GM23338 (cell line): Measurements from ENCODE around the gene MCM7. TPM values are rescaled to one million over a fixed set of nuclear protein-coding genes. Genes with fewer than 3 reads are reported as not detected.

Source experiments
- CREB1 ChIP-seq: fragments of 250-450 bp; sonication (Bioruptor Pico); IDR thresholded peaks from 2 replicates; pipeline ENCODE4 v1.5.0; 2020; ENCODE audit warnings: low read depth, mild to moderate bottlenecking, moderate library complexity
- ETS1 ChIP-seq: IDR thresholded peaks from 2 replicates; pipeline ENCODE4 v1.6.1; 2016; ENCODE audit warnings: antibody characterized with exemption
- EZH2phosphoT487 ChIP-seq: fragments of 200-600 bp; sonication (generic); IDR thresholded peaks from one replicate; pipeline ENCODE4 v1.8.1; 2018; ENCODE audit warnings: antibody characterized with exemption; ENCODE audit not compliant: unreplicated experiment
- POLR2AphosphoS5 ChIP-seq: IDR thresholded peaks from 2 replicates; pipeline ENCODE4 v1.6.1; 2016; ENCODE audit warnings: antibody characterized with exemption, low read depth
- ZNF114 ChIP-seq: fragments of 250-450 bp; sonication (Bioruptor Pico); IDR thresholded peaks from 2 replicates; pipeline ENCODE4 v1.5.0; 2020; ENCODE audit warnings: mild to moderate bottlenecking, moderate library complexity
- polyA plus RNA-seq: library from polyadenylated mRNA; unstranded; fragments of >200 nt; fragmentation: Nextera tagmentation; extraction: Ambion mirVana; gene quantifications from 2 replicates; pipeline ENCODE4 v1.2.1, GENCODE V29; 2016
- total RNA-seq: library from RNA; depleted of rRNA; stranded (reverse); fragments of >200 nt; shearing (Covaris generic); gene quantifications from 2 replicates; pipeline ENCODE4 v1.2.3, GENCODE V29; 2014
- TF ChIP-seq, protein P1 (sequence below): fragments of 250-450 bp; sonication (Bioruptor Pico); IDR thresholded peaks from 2 replicates; pipeline ENCODE4 v1.5.0; 2020; ENCODE audit warnings: mild to moderate bottlenecking, moderate library complexity

MCM7 gene
- total and polyA plus RNA-seq, 2 experiments from 2014 or later, result 140 to 285 TPM

- TF ChIP-seq, protein P1, sequence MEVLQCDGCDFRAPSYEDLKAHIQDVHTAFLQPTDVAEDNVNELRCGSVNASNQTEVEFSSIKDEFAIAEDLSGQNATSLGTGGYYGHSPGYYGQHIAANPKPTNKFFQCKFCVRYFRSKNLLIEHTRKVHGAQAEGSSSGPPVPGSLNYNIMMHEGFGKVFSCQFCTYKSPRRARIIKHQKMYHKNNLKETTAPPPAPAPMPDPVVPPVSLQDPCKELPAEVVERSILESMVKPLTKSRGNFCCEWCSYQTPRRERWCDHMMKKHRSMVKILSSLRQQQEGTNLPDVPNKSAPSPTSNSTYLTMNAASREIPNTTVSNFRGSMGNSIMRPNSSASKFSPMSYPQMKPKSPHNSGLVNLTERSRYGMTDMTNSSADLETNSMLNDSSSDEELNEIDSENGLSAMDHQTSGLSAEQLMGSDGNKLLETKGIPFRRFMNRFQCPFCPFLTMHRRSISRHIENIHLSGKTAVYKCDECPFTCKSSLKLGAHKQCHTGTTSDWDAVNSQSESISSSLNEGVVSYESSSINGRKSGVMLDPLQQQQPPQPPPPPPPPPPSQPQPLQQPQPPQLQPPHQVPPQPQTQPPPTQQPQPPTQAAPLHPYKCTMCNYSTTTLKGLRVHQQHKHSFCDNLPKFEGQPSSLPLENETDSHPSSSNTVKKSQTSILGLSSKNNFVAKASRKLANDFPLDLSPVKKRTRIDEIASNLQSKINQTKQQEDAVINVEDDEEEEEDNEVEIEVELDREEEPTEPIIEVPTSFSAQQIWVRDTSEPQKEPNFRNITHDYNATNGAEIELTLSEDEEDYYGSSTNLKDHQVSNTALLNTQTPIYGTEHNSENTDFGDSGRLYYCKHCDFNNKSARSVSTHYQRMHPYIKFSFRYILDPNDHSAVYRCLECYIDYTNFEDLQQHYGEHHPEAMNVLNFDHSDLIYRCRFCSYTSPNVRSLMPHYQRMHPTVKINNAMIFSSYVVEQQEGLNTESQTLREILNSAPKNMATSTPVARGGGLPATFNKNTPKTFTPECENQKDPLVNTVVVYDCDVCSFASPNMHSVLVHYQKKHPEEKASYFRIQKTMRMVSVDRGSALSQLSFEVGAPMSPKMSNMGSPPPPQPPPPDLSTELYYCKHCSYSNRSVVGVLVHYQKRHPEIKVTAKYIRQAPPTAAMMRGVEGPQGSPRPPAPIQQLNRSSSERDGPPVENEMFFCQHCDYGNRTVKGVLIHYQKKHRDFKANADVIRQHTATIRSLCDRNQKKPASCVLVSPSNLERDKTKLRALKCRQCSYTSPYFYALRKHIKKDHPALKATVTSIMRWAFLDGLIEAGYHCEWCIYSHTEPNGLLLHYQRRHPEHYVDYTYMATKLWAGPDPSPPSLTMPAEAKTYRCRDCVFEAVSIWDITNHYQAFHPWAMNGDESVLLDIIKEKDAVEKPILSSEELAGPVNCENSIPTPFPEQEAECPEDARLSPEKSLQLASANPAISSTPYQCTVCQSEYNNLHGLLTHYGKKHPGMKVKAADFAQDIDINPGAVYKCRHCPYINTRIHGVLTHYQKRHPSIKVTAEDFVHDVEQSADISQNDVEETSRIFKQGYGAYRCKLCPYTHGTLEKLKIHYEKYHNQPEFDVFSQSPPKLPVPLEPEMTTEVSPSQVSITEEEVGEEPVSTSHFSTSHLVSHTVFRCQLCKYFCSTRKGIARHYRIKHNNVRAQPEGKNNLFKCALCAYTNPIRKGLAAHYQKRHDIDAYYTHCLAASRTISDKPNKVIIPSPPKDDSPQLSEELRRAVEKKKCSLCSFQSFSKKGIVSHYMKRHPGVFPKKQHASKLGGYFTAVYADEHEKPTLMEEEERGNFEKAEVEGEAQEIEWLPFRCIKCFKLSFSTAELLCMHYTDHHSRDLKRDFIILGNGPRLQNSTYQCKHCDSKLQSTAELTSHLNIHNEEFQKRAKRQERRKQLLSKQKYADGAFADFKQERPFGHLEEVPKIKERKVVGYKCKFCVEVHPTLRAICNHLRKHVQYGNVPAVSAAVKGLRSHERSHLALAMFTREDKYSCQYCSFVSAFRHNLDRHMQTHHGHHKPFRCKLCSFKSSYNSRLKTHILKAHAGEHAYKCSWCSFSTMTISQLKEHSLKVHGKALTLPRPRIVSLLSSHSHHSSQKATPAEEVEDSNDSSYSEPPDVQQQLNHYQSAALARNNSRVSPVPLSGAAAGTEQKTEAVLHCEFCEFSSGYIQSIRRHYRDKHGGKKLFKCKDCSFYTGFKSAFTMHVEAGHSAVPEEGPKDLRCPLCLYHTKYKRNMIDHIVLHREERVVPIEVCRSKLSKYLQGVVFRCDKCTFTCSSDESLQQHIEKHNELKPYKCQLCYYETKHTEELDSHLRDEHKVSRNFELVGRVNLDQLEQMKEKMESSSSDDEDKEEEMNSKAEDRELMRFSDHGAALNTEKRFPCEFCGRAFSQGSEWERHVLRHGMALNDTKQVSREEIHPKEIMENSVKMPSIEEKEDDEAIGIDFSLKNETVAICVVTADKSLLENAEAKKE (CRISPR knock-in tag), result no peak
- TF ChIP-seq ETS1 (no peak), EZH2phosphoT487 (no peak), ZNF114 (no peak), POLR2AphosphoS5 (no peak), CREB1 (CRISPR knock-in tag) (no peak)
These were observed 10.4 kb downstream of the MCM7 start (continued) for GRCh38 chr7:100090527-100091410.
